ENCODE measurements around the gene CEP112.
"Not testable (repeated sequence)": the region's sequence is repeated elsewhere in the genome, so short reads cannot be mapped to it uniquely, and the experiment has no call there.

CEP112 gene

GRCh38 chr17:66210208-66210574 is 18.3 kb upstream of the CEP112 start:
- no peak for DNase-seq

- no peak for DNase-seq
Measured at GRCh38 chr17:66207936-66208335, 16.0 kb upstream of the CEP112 start.

DNA sequence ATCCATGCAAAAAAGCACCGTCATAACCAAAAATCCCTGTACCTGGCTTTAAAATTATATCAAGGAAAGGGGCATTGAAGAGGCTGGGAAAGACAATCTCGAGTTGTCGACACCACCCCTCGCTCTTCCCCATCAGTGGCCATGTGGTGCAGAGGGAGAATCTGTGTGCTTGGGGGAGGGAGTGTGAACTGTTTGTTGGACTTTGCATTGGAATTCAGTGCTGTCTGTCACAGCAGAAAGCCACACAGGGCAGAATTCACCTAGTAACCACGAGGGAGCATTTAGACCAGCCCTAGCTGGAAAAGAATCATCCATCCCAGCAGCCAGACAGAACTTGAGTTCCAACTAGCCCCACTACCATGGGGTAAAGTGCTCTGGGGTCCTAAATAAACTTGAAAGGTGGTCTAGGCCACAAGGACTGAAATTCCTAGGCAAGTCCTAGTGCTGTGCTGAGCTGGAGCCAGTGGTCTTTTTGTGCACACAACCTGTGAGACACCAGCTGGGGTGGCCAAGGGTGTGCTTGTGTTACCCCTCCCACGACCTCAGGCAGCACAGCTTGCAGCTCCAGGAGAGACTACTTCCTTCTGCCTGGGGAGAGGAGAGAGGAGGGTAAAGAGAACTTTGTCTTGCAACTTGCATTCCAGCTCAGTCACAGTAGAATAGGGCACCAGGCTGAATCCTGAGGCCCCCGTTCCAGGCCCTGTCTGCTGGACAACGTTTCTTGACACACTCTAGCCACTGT is 11.5 kb upstream of the CEP112 start:
- no peak for DNase-seq

- no peak for DNase-seq
Measured at GRCh38 chr17:66200685-66201092, 8.8 kb upstream of the CEP112 start.

DNA sequence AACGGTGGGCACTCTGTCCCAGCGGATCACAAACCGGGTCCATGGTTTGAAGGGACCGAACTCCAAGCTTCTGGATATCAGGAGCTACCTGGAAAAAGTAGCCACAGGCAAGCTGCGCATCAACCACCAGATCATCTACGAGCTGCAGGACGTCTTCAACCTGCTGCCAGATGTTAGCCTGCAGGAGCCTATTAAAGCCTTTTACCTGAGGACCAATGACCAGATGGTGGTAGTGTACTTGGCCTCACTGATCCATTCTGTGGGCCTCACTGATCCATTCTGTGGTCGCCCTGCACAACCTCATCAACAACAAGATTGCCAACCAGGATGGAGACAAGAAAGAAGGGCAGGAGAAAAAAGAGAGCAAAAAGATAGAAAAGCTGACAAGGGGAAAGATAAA is 6.3 kb upstream of the CEP112 start:
- no peak for DNase-seq

- DNase-seq: no peak
Measured at GRCh38 chr17:66192378-66192687, 400 bp upstream of the CEP112 start.

DNA sequence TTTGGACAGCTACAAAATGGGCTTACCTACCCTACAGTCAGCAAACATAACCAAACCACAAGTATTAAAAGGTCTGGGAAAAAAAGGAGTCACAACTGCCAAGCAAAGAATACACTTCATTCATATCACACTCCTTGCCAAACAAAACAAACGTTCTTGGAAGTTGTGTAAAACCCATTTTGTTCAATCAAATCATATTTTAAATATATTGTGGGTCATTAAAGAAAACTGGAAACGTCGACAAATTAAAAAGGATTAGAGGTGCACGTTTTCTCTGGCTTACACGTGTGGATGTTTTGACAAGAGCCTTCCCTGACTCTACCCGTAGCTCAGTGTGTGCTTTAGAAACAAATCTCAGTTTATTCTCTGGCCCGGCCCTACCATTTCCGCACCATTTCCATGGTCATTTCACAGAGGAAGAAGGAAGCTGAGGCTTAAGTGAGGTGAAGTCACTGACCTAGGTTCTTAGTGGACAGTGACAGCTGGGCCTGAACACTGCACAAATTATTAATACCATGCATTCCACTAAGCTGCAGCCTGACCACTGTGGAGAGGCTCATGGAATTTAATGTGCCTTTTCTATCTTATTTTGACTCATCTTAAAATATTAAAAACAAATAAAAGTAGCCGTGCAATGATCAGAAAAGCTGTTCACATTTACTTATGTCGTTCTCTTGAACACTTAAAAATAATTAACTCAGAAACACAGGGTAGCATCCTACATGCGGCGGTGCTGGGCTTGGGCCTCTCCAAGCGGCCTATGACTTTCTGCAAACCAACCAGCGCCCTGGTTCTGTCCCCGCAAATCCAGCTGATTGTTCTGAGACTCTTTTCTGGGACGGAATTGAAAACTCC is 968 bp downstream of the CEP112 start:
- no peak for DNase-seq

- DNase-seq: no peak
Measured at GRCh38 chr17:66187718-66188117, 4.2 kb downstream of the CEP112 start.

DNA sequence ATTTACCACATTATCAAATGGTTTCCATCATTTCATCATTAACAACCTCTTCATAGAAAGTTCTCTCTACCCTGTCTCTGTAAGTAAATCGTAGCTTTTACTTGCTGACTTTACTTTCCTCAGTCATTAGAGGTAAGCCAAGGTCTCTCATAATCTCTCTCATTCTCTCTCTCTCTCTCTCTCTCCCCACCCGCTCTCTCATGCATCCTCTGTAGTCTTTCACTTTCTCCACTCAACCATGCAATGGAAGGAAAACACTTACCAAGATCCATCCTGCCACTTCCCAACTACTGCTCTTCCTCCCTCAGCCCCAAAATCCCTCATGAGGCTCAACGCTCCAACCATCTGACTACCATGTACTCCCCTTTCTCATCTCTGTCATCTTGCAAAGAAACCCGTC is 6.1 kb downstream of the CEP112 start:
- no peak for DNase-seq

- no peak for DNase-seq
Measured at GRCh38 chr17:66184392-66184791, 7.5 kb downstream of the CEP112 start.

DNA sequence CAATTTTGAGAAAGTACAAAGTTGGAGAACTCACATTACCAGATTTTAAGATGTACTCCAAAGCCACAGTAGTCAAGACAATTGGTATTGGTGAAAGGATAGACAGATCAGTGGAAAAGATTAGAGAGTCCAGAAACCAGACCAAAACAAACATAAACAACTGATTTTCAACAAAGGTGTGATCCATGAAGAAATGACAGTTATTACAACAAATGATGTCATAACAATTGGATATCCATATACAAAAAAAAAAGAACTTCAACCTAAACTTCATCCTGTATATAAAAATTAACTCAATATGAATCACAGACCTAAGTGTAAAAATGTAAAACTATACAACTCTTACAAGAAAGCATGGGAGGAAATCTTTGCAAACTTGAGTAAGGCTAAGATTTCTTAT is 8.4 kb downstream of the CEP112 start:
- no peak for DNase-seq

- DNase-seq: no peak
Measured at GRCh38 chr17:66178642-66179041, 13.3 kb downstream of the CEP112 start.

DNA sequence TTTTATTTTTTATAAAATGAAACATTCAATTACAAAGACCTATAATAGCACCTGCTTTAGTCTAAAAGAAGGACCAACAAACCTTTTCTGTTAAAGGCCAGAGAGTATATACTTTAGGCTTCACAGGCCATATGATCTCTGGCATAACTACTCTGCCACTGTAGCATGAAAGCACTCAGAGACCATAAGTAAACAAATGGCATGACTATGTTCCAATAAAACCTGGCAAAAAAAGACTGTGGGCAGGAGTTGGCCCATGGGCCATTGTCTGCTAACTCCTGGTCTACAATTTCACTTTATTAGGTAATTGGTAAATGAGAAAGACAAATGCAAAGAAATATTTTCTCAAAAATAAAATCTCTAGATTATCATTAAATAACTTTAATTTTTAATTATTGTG is 14.9 kb downstream of the CEP112 start:
- DNase-seq: no peak

DNA sequence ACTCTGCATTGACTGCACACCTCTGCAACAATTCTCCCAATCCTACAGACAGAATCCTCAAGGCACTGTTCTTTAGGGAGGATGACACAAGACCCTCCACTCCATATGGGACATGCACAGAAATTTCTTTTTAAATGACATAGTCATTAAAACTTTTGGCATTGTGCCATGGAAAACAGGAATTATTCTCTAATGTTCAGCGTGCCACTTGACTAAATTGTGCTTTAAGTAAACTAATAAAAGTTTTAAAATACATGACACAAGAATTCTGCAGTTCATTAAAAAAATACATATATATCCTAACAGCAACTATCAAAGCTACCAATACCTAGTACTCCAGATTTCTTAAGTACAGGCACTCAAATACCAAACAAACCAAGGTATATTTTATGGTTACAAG is 16.0 kb downstream of the CEP112 start:
- no peak for DNase-seq

DNA sequence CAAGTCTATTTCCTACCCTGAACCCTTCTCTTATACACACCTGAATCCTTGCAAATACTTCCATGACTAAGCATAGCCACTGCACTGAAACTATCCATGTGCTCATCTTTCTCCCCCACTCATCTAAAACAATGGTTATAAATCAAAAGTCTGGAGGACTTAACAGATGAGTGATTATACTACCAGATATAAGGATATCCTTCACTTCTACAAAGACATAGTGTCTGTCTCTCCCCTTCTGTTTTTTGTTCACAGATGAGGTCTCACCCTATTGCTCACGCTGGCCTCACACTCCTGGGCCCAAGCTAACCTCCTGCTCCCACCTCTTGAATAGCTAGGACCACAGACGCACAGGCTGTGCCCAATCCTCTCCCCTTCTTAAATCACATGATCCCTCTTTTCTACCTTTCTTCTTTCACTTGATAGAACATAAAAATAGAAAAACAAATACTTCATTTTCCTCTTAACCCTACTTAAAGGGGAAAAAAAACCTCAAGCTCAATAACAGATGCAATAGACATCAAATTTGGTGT is 19.2 kb downstream of the CEP112 start:
- no peak for DNase-seq

GRCh38 chr17:66172144-66172543 is 19.8 kb downstream of the CEP112 start:
- no peak for DNase-seq

DNA sequence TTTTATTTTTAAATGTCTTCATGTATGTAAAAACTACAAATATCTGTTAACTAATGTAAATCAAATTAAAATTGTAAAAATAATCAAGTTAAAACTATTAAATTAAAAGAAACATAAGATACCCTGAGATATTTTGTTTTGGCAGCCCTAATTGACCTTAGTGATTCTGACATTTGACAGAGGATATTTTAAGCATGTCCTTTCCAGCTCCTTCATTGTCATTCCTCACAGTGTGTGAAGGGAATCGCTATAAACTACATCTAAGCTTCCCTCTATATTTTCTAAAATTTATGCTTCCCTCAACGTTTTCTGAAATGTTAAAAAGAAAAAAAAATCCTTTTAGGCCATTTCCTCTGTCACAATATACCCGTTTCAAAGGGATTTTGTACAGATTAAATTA is 20.2 kb downstream of the CEP112 start:
- DNase-seq: no peak

DNA sequence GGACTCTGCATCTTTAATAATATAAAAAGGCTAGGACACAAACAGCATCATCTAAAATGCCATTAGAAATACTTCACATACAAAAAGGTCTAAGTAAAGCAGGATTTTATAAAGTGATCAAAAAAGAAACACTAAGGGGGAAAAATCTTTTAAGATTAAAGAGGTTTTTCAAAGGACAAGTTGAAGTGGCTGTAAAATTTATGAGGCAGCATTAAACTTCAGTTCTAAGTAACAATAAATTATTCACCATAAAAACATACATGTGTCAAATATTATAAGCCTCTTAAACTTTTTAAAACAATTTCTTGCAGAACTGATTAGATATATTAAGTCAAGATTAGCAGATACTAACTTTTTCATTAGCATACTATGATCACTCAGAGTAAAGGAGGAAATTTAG is 20.8 kb downstream of the CEP112 start:
- DNase-seq: no peak

DNA sequence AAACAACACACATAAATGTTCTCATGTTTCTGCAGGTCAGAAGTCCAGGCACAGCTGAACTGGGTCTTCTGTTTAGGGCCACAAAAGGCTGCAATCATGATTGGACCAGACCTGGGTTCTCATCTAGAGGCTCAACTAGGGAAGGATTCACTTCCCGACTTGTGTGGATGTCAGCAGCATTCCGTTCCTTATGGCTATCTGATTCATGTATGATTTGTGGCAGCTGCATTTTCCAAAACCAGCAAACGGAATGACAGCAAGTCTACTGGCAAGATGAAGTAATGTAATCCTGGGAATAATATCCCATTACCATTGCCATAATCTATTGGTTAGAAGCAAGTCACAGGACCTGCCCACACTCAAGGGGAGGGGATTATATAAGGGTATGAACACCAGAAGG is 22.1 kb downstream of the CEP112 start:
- no peak for DNase-seq

- no peak for DNase-seq
Measured at GRCh38 chr17:66167189-66167815, 24.6 kb downstream of the CEP112 start.

DNA sequence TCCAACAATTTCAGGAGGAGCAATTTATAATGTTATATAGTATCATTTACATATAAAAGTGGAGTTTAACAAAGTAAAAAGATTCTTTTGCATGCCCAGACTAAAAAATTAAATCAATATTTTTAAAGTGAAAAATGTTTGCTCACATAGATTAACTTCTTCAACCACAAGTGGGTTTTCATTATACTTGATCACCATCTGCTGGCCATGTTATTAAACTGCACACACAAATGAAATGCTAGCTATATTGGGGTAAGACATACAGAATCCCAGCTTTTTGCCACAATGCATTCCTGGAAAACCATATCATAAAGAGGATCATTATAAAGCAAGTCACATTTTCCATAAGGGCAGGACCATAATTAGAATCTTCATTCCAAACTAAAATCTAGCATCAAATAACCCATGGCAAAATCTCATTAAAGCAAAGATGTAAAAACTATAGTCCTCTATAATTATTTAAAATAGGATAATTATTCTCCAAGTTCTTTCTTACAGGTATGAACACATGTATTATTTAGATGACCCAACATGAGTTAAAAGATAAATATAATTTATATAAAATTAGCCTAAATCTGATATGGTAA is 26.3 kb downstream of the CEP112 start:
- DNase-seq: no peak

DNA sequence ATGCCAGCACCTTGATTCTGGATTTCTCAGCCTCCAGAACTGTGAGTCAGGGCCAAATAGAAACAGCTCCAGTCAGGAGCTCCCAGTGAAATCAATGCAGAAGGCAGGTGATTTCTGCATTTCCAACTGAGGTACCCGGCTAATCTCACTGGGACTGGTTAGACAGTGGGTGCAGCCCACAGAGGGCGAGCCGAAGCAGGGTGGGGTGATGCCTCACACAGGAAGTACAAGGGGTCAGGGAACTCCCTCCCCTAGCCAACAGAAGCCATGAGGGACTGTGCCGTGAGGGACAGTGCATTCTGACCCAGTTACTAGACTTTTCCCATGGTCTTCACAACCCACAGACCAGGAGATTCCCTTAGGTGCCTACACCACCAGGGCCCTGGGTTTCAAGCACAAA is 36.9 kb downstream of the CEP112 start:
- not testable (repeated sequence) for DNase-seq

GRCh38 chr17:66152756-66153155 is 39.2 kb downstream of the CEP112 start:
- DNase-seq: no peak

DNA sequence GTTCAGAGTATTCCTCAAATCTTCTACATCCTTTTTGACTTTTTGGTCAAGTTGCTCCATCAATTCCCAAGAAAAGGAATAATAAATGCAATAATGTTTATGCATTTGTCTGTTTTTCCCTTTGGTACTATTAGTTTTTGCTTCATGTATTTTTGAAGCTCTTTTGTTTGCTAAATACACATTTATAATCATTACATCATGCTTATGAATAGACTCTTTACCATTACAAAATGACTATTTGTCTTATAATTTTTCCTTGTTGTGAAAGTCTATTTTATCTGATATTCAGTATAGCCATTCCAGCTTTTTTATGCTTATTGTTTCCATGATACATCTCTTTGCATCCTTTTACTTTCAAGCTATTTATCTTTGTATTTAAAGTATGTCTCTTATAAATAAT is 41.2 kb downstream of the CEP112 start:
- no peak for DNase-seq

Data from NK-92 treated with Interleukin-12 subunit alpha and Interleukin-12 subunit beta, amount 100 ng/mL, for 24 hours (cell line).